GM12878 (cell line): ENCODE results near the gene ADAMTS17. TPM values are rescaled to one million over a fixed set of nuclear protein-coding genes. Genes with fewer than 3 reads are reported as not detected.

Source experiments
- ATAC-seq: fragments of 200-7000 bp; cut with Tn5 transposase; 3 replicates; pipeline ENCODE4 v1.9.1; 2020; ENCODE audit warnings: mild to moderate bottlenecking, moderate library complexity
- BruUV-seq: library from RNA; stranded (reverse); fragments of 400-500 nt; replicated peaks from 2 replicates; lab custom pipeline; 2021; lab: Mats Ljungman, UMichigan
- CTCF ChIA-PET: fragments of 300-600 bp; sonication (Branson Sonifier 250); formaldehyde crosslinking; extraction: SDS; loops from one replicate; lab custom pipeline; 2021; ENCODE audit warnings: inconsistent platforms; lab: Yijun Ruan, JAX
- POLR2A ChIA-PET: fragments of 350-600 bp; formaldehyde crosslinking; extraction: SDS; loops from one replicate; lab custom pipeline; 2021; ENCODE audit warnings: inconsistent platforms; lab: Charles Lee
- RAD21 ChIA-PET: fragments of 300-600 bp; sonication (Branson Sonifier 250); formaldehyde crosslinking; loops from one replicate; lab custom pipeline; 2023; ENCODE audit warnings: antibody characterized with exemption; ENCODE audit not compliant: unreplicated experiment; lab: Charles Lee
- SMC1A ChIA-PET: fragments of 300-600 bp; sonication (Branson Sonifier 250); formaldehyde crosslinking; loops from one replicate; lab custom pipeline; 2023; ENCODE audit not compliant: unreplicated experiment, uncharacterized antibody; lab: Charles Lee
- DNase-seq: peaks from one replicate; pipeline ENCODE4 v3.0.0-alpha.2; 2011; ENCODE audit warnings: low read depth, low spot score
- FAIRE-seq: peaks from 3 replicates; lab custom pipeline; 2011; peaks lifted over from hg19 to GRCh38; lab: Jason Lieb, UNC
- H2AFZ ChIP-seq: 2 replicates; pipeline ENCODE4 v1.6.0; 2011; ENCODE audit warnings: low read depth, low read length, control low read depth; ENCODE audit not compliant: control insufficient read depth
- H3K27ac ChIP-seq: 2 replicates; pipeline ENCODE4 v1.5.1; 2011; ENCODE audit warnings: control low read depth; ENCODE audit not compliant: control insufficient read depth, insufficient read depth
- H3K27me3 ChIP-seq, 2 experiments: replicated peaks in 1 of 2; 2 replicates each; pipeline versions ENCODE4 v1.6.0 to v1.6.1; 2011; ENCODE audit warnings: low read length in 1 of 2; ENCODE audit not compliant: control insufficient read depth in 2 of 2, insufficient read depth in 2 of 2
- H3K36me3 ChIP-seq, 2 experiments: 2 replicates each; pipeline ENCODE4 v1.5.1; 2011; ENCODE audit warnings: low read length in 1 of 2; ENCODE audit not compliant: control insufficient read depth in 2 of 2, insufficient read depth in 2 of 2
- H3K4me1 ChIP-seq: 2 replicates; pipeline ENCODE4 v1.6.1; 2011; ENCODE audit warnings: mild to moderate bottlenecking, low read length, moderate library complexity, mixed read lengths; ENCODE audit not compliant: control insufficient read depth, insufficient read depth
- H3K4me2 ChIP-seq: 2 replicates; pipeline ENCODE4 v1.6.0; 2011; ENCODE audit warnings: control low read depth; ENCODE audit not compliant: control insufficient read depth, insufficient read depth
- H3K4me3 ChIP-seq: fragments of 200-600 bp; sonication (generic); 2 replicates; pipeline ENCODE4 v1.5.1; 2016
- H3K79me2 ChIP-seq: 2 replicates; pipeline ENCODE4 v1.6.0; 2011; ENCODE audit warnings: low read length; ENCODE audit not compliant: control insufficient read depth, insufficient read depth
- H3K9ac ChIP-seq: 2 replicates; pipeline ENCODE4 v1.8.0; 2011; ENCODE audit warnings: low read length, control low read depth, mixed read lengths; ENCODE audit not compliant: control insufficient read depth, insufficient read depth
- H3K9me3 ChIP-seq: replicated peaks from 3 replicates; pipeline ENCODE4 v1.5.1; 2011; ENCODE audit warnings: mild to moderate bottlenecking, low read length; ENCODE audit not compliant: control insufficient read depth, insufficient read depth
- H4K20me1 ChIP-seq: 2 replicates; pipeline ENCODE4 v1.6.0; 2011; ENCODE audit not compliant: control insufficient read depth, insufficient read depth
- CEBPB ChIP-seq, 2 experiments: fragments of 150-350 bp in 1 of 2; IDR thresholded peaks; 2 replicates each; pipeline ENCODE4 v1.6.1; 2012 to 2014; ENCODE audit warnings: low read depth in 2 of 2, low read length in 2 of 2, borderline replicate concordance in 1 of 2, inconsistent platforms in 1 of 2
- EED ChIP-seq: sonication (generic); IDR thresholded peaks from 2 replicates; pipeline ENCODE4 v1.6.1; 2016; ENCODE audit warnings: antibody characterized with exemption, low read depth
- ESRRA ChIP-seq: IDR thresholded peaks from 2 replicates; pipeline ENCODE4 v1.6.1; 2012; ENCODE audit warnings: mild to moderate bottlenecking, low read length, improper control_type of control experiment
- ETV6 ChIP-seq, 2 experiments: fragments of 450-650 bp in 1 of 2; IDR thresholded peaks in 1 of 2; conservative IDR thresholded peaks in 1 of 2; 2 replicates each; pipeline ENCODE4 v1.6.1; 2014; ENCODE audit warnings: antibody characterized with exemption in 1 of 2, borderline replicate concordance in 1 of 2, low read depth in 1 of 2, mild to moderate bottlenecking in 1 of 2, moderate library complexity in 1 of 2
- EZH2 ChIP-seq: IDR thresholded peaks from 2 replicates; pipeline ENCODE4 v1.6.1; 2012; ENCODE audit warnings: low read depth, mild to moderate bottlenecking, control low read depth, inconsistent platforms, low read length, borderline replicate concordance; ENCODE audit not compliant: control insufficient read depth
- MTA2 ChIP-seq: fragments of 450-650 bp; IDR thresholded peaks from 2 replicates; pipeline ENCODE4 v1.6.1; 2016; ENCODE audit warnings: low read depth, mild to moderate bottlenecking, moderate library complexity
- POLR2A ChIP-seq: IDR thresholded peaks from 2 replicates; pipeline ENCODE4 v1.6.1; 2011; ENCODE audit warnings: low read depth, mild to moderate bottlenecking, low read length
- POLR2AphosphoS5 ChIP-seq: IDR thresholded peaks from 2 replicates; pipeline ENCODE4 v1.6.1; 2011; ENCODE audit warnings: mild to moderate bottlenecking, low read length, inconsistent platforms
- RBBP5 ChIP-seq: fragments of 200-600 bp; sonication (generic); conservative IDR thresholded peaks from 2 replicates; pipeline ENCODE4 v1.6.1; 2016
- SMAD1 ChIP-seq: fragments of 450-650 bp; IDR thresholded peaks from 2 replicates; pipeline ENCODE4 v1.6.1; 2018; ENCODE audit warnings: mild to moderate bottlenecking, low read depth; ENCODE audit not compliant: partially characterized antibody
- SREBF1 ChIP-seq: IDR thresholded peaks from 2 replicates; pipeline ENCODE4 v1.6.1; 2012; ENCODE audit warnings: mild to moderate bottlenecking, low read length
- TARDBP ChIP-seq: IDR thresholded peaks from 2 replicates; pipeline ENCODE4 v1.6.1; 2016; ENCODE audit warnings: borderline replicate concordance
- WGBS: methylation state at CpG from one replicate; pipeline ENCODE4 v1.1.6; 2016; ENCODE audit warnings: low lambda C conversion rate; ENCODE audit not compliant: insufficient replicate concordance, insufficient coverage; ENCODE audit errors: missing lambda C conversion rate; 5-methylcytosine and 5-hydroxymethylcytosine counted together
- in situ Hi-C: fragments of 300-500 bp; cut with MboI; formaldehyde crosslinking; loops from 9 replicates; pipeline ENCODE4 v1.14.3; 2018; ENCODE audit warnings: mixed read lengths
- intact Hi-C: fragments of 100-400 bp; cut with micrococcal nuclease; formaldehyde crosslinking; loops from one replicate; pipeline ENCODE4 v1.14.2; 2022; ENCODE audit not compliant: unreplicated experiment
- polyA plus RNA-seq, 11 experiments: library from polyadenylated mRNA; depleted of rRNA in 4 of 11; unstranded in 6 of 11; stranded (reverse) in 5 of 11; fragments of >200 nt; fragmentation: Nextera tagmentation in 4 of 11; fragmentation: Illumina TruSeq in 1 of 11; extraction: Ambion mirVana in 4 of 11; extraction: Trizol in 1 of 11; gene quantifications; 1 replicate in 1 of 11; 2 replicates in 10 of 11; pipeline versions ENCODE4 v1.2.1 to v1.2.3, GENCODE V29; 2011 to 2016; ENCODE audit warnings: inconsistent platforms in 2 of 11, missing spikeins in 2 of 11, low read depth in 1 of 11
- total RNA-seq, 4 experiments: library from RNA; depleted of rRNA in 3 of 4; stranded (reverse); fragments of >200 nt in 3 of 4; fragmentation: Illumina TruSeq in 1 of 4; extraction: Trizol in 1 of 4; gene quantifications; 2 replicates each; pipeline versions ENCODE4 v1.2.1 to v1.2.3, GENCODE V29; 2013 to 2021

ADAMTS17 gene
- total and polyA plus RNA-seq, 10 of the 15 experiments (the other 5 are each of a cell fraction or from before 2014, with no cell fraction given) = 0.04 to 0.50 (median 0.10) TPM; not detected in 4

- no peak for DNase-seq
- TF ChIP-seq EZH2 = no peak
- TF ChIP-seq SREBF1 = no peak
- TF ChIP-seq EED = no peak
- TF ChIP-seq MTA2 = no peak
- no peak for TF ChIP-seq CEBPB (IDR thresholded peaks at IDR 0.05; ENCODE audit: borderline replicate concordance in 1 of 2, low read depth in 2 of 2, low read length in 2 of 2)
- no peak for TF ChIP-seq RBBP5
- TF ChIP-seq SMAD1 = no peak
- TF ChIP-seq POLR2AphosphoS5 = no peak
- no peak for TF ChIP-seq ETV6 (conservative IDR thresholded peaks at IDR 0.05 in 1 of 2, IDR thresholded peaks at IDR 0.05 in 1 of 2; ENCODE audit: borderline replicate concordance in 1 of 2, low read depth in 1 of 2)
- TF ChIP-seq ESRRA = no peak
- TF ChIP-seq POLR2A = no peak
- TF ChIP-seq TARDBP = no peak
- POLR2A ChIA-PET = no interaction called here
- SMC1A ChIA-PET = no interaction called here
- no TSS peak for BruUV-seq
- intact Hi-C loops (no loop called here), in situ Hi-C loops (no loop called here)
- no peak overlapping the region for H3K4me2 ChIP-seq
- whole genome bisulfite sequencing = 29% methylated on average over 13 of the region's 13 CpGs
- RAD21 ChIA-PET = no interaction called here
- CTCF ChIA-PET = no interaction called here
- ATAC-seq = no peak
- H3K36me3 ChIP-seq = no peaks in the 10 kb centered on the region
- H3K4me1 ChIP-seq = no peaks in the 10 kb centered on the region
- FAIRE-seq = no peak
- H3K27me3 ChIP-seq = no peaks in the 10 kb centered on the region
- no peaks in the 10 kb centered on the region for H3K9me3 ChIP-seq
- no peak overlapping the region for H3K27ac ChIP-seq
- no peaks in the 10 kb centered on the region for H3K79me2 ChIP-seq
- no peaks in the 10 kb centered on the region for H4K20me1 ChIP-seq
- H3K4me3 ChIP-seq = no peak overlapping the region
- no peak overlapping the region for H2AFZ ChIP-seq
- H3K9ac ChIP-seq = no peak overlapping the region
These were observed 126.5 kb downstream of the ADAMTS17 start for GRCh38 chr15:100215031-100215842.
